Ishikawa (cell line): ENCODE measurements around the gene THAP10.

Source experiments
- CEBPB ChIP-seq: IDR thresholded peaks from 2 replicates; pipeline ENCODE4 v1.6.1; 2012
- CREB1 ChIP-seq: IDR thresholded peaks from 2 replicates; pipeline ENCODE4 v1.6.1; 2012; ENCODE audit warnings: low read depth
- EGR1 ChIP-seq: IDR thresholded peaks from 2 replicates; pipeline ENCODE4 v1.6.1; 2012
- EP300 ChIP-seq: IDR thresholded peaks from 2 replicates; pipeline ENCODE4 v1.6.1; 2012; ENCODE audit warnings: borderline replicate concordance
- FOXM1 ChIP-seq: IDR thresholded peaks from 2 replicates; pipeline ENCODE4 v1.6.1; 2012; ENCODE audit warnings: low read depth, borderline replicate concordance
- MAX ChIP-seq: IDR thresholded peaks from 2 replicates; pipeline ENCODE4 v1.6.1; 2012
- NFIC ChIP-seq: IDR thresholded peaks from 2 replicates; pipeline ENCODE4 v1.6.1; 2012
- RAD21 ChIP-seq: IDR thresholded peaks from 2 replicates; pipeline ENCODE4 v1.6.1; 2012; ENCODE audit warnings: low read depth
- REST ChIP-seq: IDR thresholded peaks from 2 replicates; pipeline ENCODE4 v1.6.1; 2012; ENCODE audit warnings: low read depth, mild to moderate bottlenecking
- TAF1 ChIP-seq: IDR thresholded peaks from 2 replicates; pipeline ENCODE4 v1.6.1; 2012; ENCODE audit warnings: low read depth, mild to moderate bottlenecking
- TCF12 ChIP-seq: IDR thresholded peaks from 2 replicates; pipeline ENCODE4 v1.6.1; 2012; ENCODE audit warnings: low read depth
- TEAD4 ChIP-seq: IDR thresholded peaks from 2 replicates; pipeline ENCODE4 v1.6.1; 2012
- USF1 ChIP-seq: IDR thresholded peaks from 2 replicates; pipeline ENCODE4 v1.6.1; 2012
- YY1 ChIP-seq: IDR thresholded peaks from 2 replicates; pipeline ENCODE4 v1.6.1; 2012; ENCODE audit warnings: low read depth
- ZBTB7A ChIP-seq: IDR thresholded peaks from 2 replicates; pipeline ENCODE4 v1.6.1; 2012; ENCODE audit warnings: low read depth

THAP10 gene

GRCh38 chr15:70892002-70892911 lies at the start of gene THAP10, which contains the start of gene LRRC49:
TSS of gene THAP10 (minus strand) at chr15:70892433. CDS start at chr15:70892272, 161 bp downstream.
TSS of gene LRRC49 (plus strand) at chr15:70892826. CDS start at chr15:70892895, 69 bp downstream.
- TF ChIP-seq NFIC (0 out of 2 replicates have a peak, but pooled peaks have one; percentile 4), TEAD4 (peak; percentile 29; the same call in 1 of the 2 replicates), ZBTB7A (peak; percentile 58), TCF12 (peak; percentile 61), TAF1 (peak; percentile 70), EGR1 (no peak), REST (no peak), RAD21 (no peak), USF1 (peak; percentile 48; the same call in 1 of the 2 replicates), YY1 (peak; percentile 75; the same call in 1 of the 2 replicates), MAX (peak; percentile 61), CEBPB (no peak), EP300 (no peak), CREB1 (no peak), FOXM1 (peak; percentile 67; the same call in 1 of the 2 replicates)

- TF ChIP-seq FOXM1 (no peak), EGR1 (no peak), REST (no peak)
These were observed 44.1 kb upstream of the THAP10 start for GRCh38 chr15:70936326-70936725.

GRCh38 chr15:70935631-70936030 lies 43.4 kb upstream of the THAP10 start:
- TF ChIP-seq EGR1 (no peak), TEAD4 (no peak), USF1 (no peak)

GRCh38 chr15:70933411-70933810 lies 41.2 kb upstream of the THAP10 start:
- TF ChIP-seq FOXM1 (no peak), TCF12 (no peak), RAD21 (no peak), USF1 (no peak), NFIC (no peak), CREB1 (no peak), ZBTB7A (no peak), TAF1 (no peak), EP300 (no peak), TEAD4 (no peak), CEBPB (no peak), YY1 (no peak)

GRCh38 chr15:70932397-70932796 lies 40.2 kb upstream of the THAP10 start:
- no peak for TF ChIP-seq REST
- TF ChIP-seq TAF1: no peak
